H9 (cell line): ENCODE measurements around the gene ZMPSTE24. TPM values are rescaled to one million over a fixed set of nuclear protein-coding genes. Genes with fewer than 3 reads are reported as not detected.

Experiments
- DNase-seq: peaks from one replicate; pipeline ENCODE4 v3.0.0-alpha.2; 2017
- H2AFZ ChIP-seq: one replicate; pipeline ENCODE4 v1.6.1; 2013; ENCODE audit warnings: mild to moderate bottlenecking, low read length, control low read depth, moderate library complexity
- H2AK5ac ChIP-seq: 2 replicates; pipeline ENCODE4 v1.6.1; 2013; ENCODE audit warnings: low read length, control low read depth, mixed read lengths; ENCODE audit not compliant: insufficient read length
- H2BK120ac ChIP-seq: one replicate; pipeline ENCODE4 v1.6.1; 2013; ENCODE audit warnings: low read depth, mild to moderate bottlenecking, low read length, control low read depth, inconsistent platforms; ENCODE audit not compliant: poor library complexity, severe bottlenecking
- H2BK12ac ChIP-seq: 2 replicates; pipeline ENCODE4 v1.6.1; 2013; ENCODE audit warnings: low read length, control low read depth, mixed read lengths, low read depth; ENCODE audit not compliant: insufficient read length
- H2BK15ac ChIP-seq: 2 replicates; pipeline ENCODE4 v1.6.1; 2013; ENCODE audit warnings: low read depth, low read length, control low read depth
- H2BK20ac ChIP-seq: one replicate; pipeline ENCODE4 v1.6.1; 2013; ENCODE audit warnings: low read depth, mild to moderate bottlenecking, low read length, control low read depth, inconsistent platforms; ENCODE audit not compliant: poor library complexity, severe bottlenecking
- H2BK5ac ChIP-seq: 2 replicates; pipeline ENCODE4 v1.6.1; 2013; ENCODE audit warnings: low read length, control low read depth, mixed read lengths; ENCODE audit not compliant: insufficient read length
- H3K14ac ChIP-seq: 2 replicates; pipeline ENCODE4 v1.6.1; 2013; ENCODE audit warnings: low read length, control low read depth; ENCODE audit not compliant: insufficient read depth
- H3K18ac ChIP-seq: 2 replicates; pipeline ENCODE4 v1.6.1; 2013; ENCODE audit warnings: low read depth, mild to moderate bottlenecking, mixed read lengths, low read length, control low read depth; ENCODE audit not compliant: insufficient read length
- H3K23ac ChIP-seq: 2 replicates; pipeline ENCODE4 v1.6.1; 2013; ENCODE audit warnings: low read length, control low read depth, mixed read lengths, low read depth; ENCODE audit not compliant: insufficient read length
- H3K23me2 ChIP-seq: 2 replicates; pipeline ENCODE4 v1.6.1; 2013; ENCODE audit warnings: low read depth, mild to moderate bottlenecking, mixed read lengths, low read length, control low read depth; ENCODE audit not compliant: insufficient read length, poor library complexity, severe bottlenecking
- H3K27ac ChIP-seq: 2 replicates; pipeline ENCODE4 v1.5.1; 2013; ENCODE audit warnings: low read length, control low read depth, mixed read lengths, low read depth; ENCODE audit not compliant: insufficient read length
- H3K27me3 ChIP-seq: 2 replicates; pipeline ENCODE4 v1.6.1; 2013; ENCODE audit warnings: low read length, control low read depth, inconsistent platforms; ENCODE audit not compliant: insufficient read depth
- H3K4ac ChIP-seq: 2 replicates; pipeline ENCODE4 v1.6.1; 2013; ENCODE audit warnings: low read depth, mild to moderate bottlenecking, control low read depth, inconsistent platforms, low read length, moderate library complexity
- H3K4me1 ChIP-seq: 2 replicates; pipeline ENCODE4 v1.6.1; 2013; ENCODE audit warnings: low read length, control low read depth, inconsistent platforms; ENCODE audit not compliant: insufficient read depth
- H3K4me2 ChIP-seq: 2 replicates; pipeline ENCODE4 v1.6.1; 2013; ENCODE audit warnings: low read length, control low read depth, mixed read lengths; ENCODE audit not compliant: insufficient read length, insufficient read depth
- H3K56ac ChIP-seq: 2 replicates; pipeline ENCODE4 v1.6.1; 2013; ENCODE audit warnings: low read depth, mild to moderate bottlenecking, mixed read lengths, low read length, control low read depth; ENCODE audit not compliant: insufficient read length
- H3K79me1 ChIP-seq: 2 replicates; pipeline ENCODE4 v1.6.1; 2013; ENCODE audit warnings: low read depth, mild to moderate bottlenecking, moderate library complexity, low read length, control low read depth, inconsistent platforms; ENCODE audit not compliant: insufficient read depth, poor library complexity, severe bottlenecking
- H3K79me2 ChIP-seq: 2 replicates; pipeline ENCODE4 v1.6.1; 2013; ENCODE audit warnings: low read length, control low read depth, inconsistent platforms; ENCODE audit not compliant: insufficient read depth
- H3K9ac ChIP-seq: 2 replicates; pipeline ENCODE4 v1.6.1; 2013; ENCODE audit warnings: low read length, control low read depth, mixed read lengths; ENCODE audit not compliant: insufficient read length; ENCODE audit errors: extremely low read depth
- H3K9me3 ChIP-seq: one replicate; pipeline ENCODE4 v1.6.1; 2013; ENCODE audit warnings: low read depth, low read length, inconsistent platforms; ENCODE audit not compliant: control insufficient read depth
- H3T11ph ChIP-seq: one replicate; pipeline ENCODE4 v1.6.1; 2013; ENCODE audit warnings: mild to moderate bottlenecking, low read length, control low read depth, inconsistent platforms
- H4K20me1 ChIP-seq: one replicate; pipeline ENCODE4 v1.6.1; 2013; ENCODE audit not compliant: control insufficient read depth, insufficient read length, insufficient read depth
- H4K5ac ChIP-seq: 2 replicates; pipeline ENCODE4 v1.6.1; 2013; ENCODE audit warnings: low read depth, mild to moderate bottlenecking, mixed read lengths, low read length, control low read depth; ENCODE audit not compliant: insufficient read length
- H4K8ac ChIP-seq: replicated peaks from 2 replicates; pipeline ENCODE4 v1.6.1; 2013; ENCODE audit warnings: low read length, control low read depth, mixed read lengths, low read depth; ENCODE audit not compliant: insufficient read length
- H4K91ac ChIP-seq: 2 replicates; pipeline ENCODE4 v1.6.1; 2013; ENCODE audit warnings: low read depth, mild to moderate bottlenecking, moderate library complexity, mixed read lengths, low read length, control low read depth; ENCODE audit not compliant: insufficient read length
- H3K27ac Mint-ChIP-seq, 3 experiments: 2 replicates in 2 of 3; 3 replicates in 1 of 3; pipeline ENCODE4 v1.8.0; 2020 to 2021; ENCODE audit warnings: mixed read lengths in 3 of 3, mild to moderate bottlenecking in 1 of 3, moderate library complexity in 1 of 3
- H3K27me3 Mint-ChIP-seq: 2 replicates; pipeline ENCODE4 v1.8.0; 2021; ENCODE audit warnings: low read depth, mild to moderate bottlenecking, moderate library complexity, mixed read lengths
- H3K36me3 Mint-ChIP-seq, 3 experiments: 2 replicates in 2 of 3; 3 replicates in 1 of 3; pipeline ENCODE4 v1.8.0; 2020 to 2021; ENCODE audit warnings: low read depth in 3 of 3, mixed read lengths in 3 of 3; ENCODE audit not compliant: insufficient read depth in 1 of 3
- H3K4me1 Mint-ChIP-seq, 2 experiments: 2 replicates each; pipeline ENCODE4 v1.8.0; 2020; ENCODE audit warnings: mixed read lengths in 2 of 2
- H3K4me3 Mint-ChIP-seq, 2 experiments: 2 replicates in 1 of 2; 3 replicates in 1 of 2; pipeline ENCODE4 v1.8.0; 2020 to 2021; ENCODE audit warnings: mild to moderate bottlenecking in 2 of 2, mixed read lengths in 2 of 2, moderate library complexity in 1 of 2
- H3K9me3 Mint-ChIP-seq, 2 experiments: 2 replicates in 1 of 2; 3 replicates in 1 of 2; pipeline ENCODE4 v1.8.0; 2020; ENCODE audit warnings: mild to moderate bottlenecking in 2 of 2, mixed read lengths in 2 of 2, moderate library complexity in 1 of 2
- CTCF ChIP-seq: fragments of 200-600 bp; sonication (generic); conservative IDR thresholded peaks from 3 replicates; pipeline ENCODE4 v1.8.0; 2021; ENCODE audit warnings: antibody characterized with exemption, mild to moderate bottlenecking
- WGBS: extraction: QIAGEN DNeasy Blood & Tissue Kit; methylation state at CpG from one replicate; pipeline ENCODE4 v1.1.7; 2013; ENCODE audit warnings: missing lambda C conversion rate, low lambda C conversion rate, mixed read lengths; ENCODE audit not compliant: insufficient read length; ENCODE audit errors: extremely low coverage; 5-methylcytosine and 5-hydroxymethylcytosine counted together
- total RNA-seq: library from RNA; stranded (reverse); gene quantifications from 2 replicates; pipeline ENCODE4 v1.2.1, GENCODE V29; 2021

The ZMPSTE24 gene
- total RNA-seq, 1 experiment from 2014 or later: 47.6 TPM

- Mint-ChIP-seq H3K4me1 (peaks cover 20 to 26% of the 10 kb centered on the region in 2 experiments), H3K36me3 (peaks cover 0 to 2% (median 0%) of the 10 kb centered on the region in 3 experiments; a peak in 1 of 7 replicates), H3K27me3 (peaks cover 80% of the 10 kb centered on the region), H3K4me3 (peak overlapping the region; percentile 46 to 79), H3K27ac (no peak overlapping the region), H3K9me3 (no peaks in the 10 kb centered on the region)
- Histone ChIP-seq H3K9ac (no peak overlapping the region), H3K23me2 (peaks cover 11% of the 10 kb centered on the region), H3K56ac (no peak overlapping the region), H3K27ac (no peak overlapping the region), H2AFZ (no peak overlapping the region), H2BK5ac (no peak overlapping the region), H2BK12ac (no peak overlapping the region), H3K4ac (no peak overlapping the region), H2BK15ac (no peak overlapping the region), H3K27me3 (peaks cover 35% of the 10 kb centered on the region; the same call in 1 of the 2 replicates), H3K79me2 (no peaks in the 10 kb centered on the region), H2BK120ac (no peak overlapping the region), H3K23ac (no peak overlapping the region), H4K5ac (no peak overlapping the region), H4K8ac (no peak overlapping the region), H3K79me1 (no peaks in the 10 kb centered on the region), H2AK5ac (no peak overlapping the region), H3K4me1 (peaks cover 4% of the 10 kb centered on the region; the same call in 1 of the 2 replicates), H3K9me3 (no peaks in the 10 kb centered on the region), H3K14ac (no peak overlapping the region), H4K91ac (no peak overlapping the region), H3K4me2 (peak overlapping the region; percentile 43), H4K20me1 (no peaks in the 10 kb centered on the region), H3K18ac (no peak overlapping the region), H2BK20ac (no peak overlapping the region), H3T11ph (no peak overlapping the region)
- no CpG with 5 or more reads among the region's 21 CpGs for WGBS
- no peak for TF ChIP-seq CTCF
- DNase-seq: peak; percentile 61
These were observed 59.5 kb downstream of the ZMPSTE24 start for GRCh38 chr1:40317394-40318074.
